Measurements from ENCODE around the gene SHISA2.
"Not testable (repeated sequence)": the region's sequence is repeated elsewhere in the genome, so short reads cannot be mapped to it uniquely, and the experiment has no call there.

SHISA2 gene

DNA sequence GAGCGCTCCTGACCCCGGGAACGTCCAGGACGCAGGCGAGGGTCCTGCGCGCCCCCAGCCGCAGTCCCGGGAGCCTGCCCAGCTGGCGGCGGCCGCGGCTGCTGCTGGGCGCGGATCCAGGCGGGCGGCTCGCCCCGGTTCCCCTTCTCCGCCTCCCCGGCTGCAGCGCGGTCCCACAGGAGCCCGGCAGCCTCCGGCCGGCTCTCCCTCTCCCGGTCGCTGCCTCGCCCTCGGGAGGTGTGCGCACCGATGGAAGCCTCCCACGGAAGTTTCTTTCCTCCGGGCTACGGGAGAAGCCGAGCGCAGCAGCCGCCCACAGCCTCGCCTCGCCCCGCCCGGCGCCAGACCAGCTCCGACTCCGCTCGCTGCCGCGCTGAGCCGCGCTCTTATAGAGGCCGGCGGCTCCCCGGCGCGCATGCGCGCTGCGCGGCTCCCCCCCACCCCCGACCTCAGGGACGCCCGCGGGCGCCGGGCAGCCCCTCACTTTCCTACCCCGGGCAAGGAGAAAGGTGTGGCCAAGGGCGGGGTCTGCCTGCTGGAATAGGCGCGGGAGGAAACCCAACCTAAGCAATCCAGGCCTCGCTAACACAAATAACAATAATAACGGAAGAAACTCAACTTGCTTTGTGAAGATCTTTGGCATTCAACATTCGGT, at the start of gene SHISA2:
Gene SHISA2 (minus strand): TSS at position 360 of the 655 bp plus-strand sequence. CDS start 1,041 bp downstream, outside the sequence.
- Histone ChIP-seq H3K4me3 (ENCODE audit: low read depth, low read length) (peak within 1 kb of the TSS; percentile 68), H3K4me1 (ENCODE audit: control insufficient read depth, insufficient read depth, low read length) (peaks cover 7% of the 10 kb centered on the region), H3K9ac (ENCODE audit: low read depth, low read length) (no peak within 1 kb of the TSS; the same call in 1 of the 2 replicates), H3K36me3 (ENCODE audit: control insufficient read depth, insufficient read depth, low read length) (peaks cover 3% of the 10 kb centered on the region; the same call in 1 of the 2 replicates), H3K27ac (ENCODE audit: low read depth, low read length) (no peak within 1 kb of the TSS), H3K9me3 (ENCODE audit: control insufficient read depth, insufficient read depth, low read length) (no peaks in the 10 kb centered on the region), H3K27me3 (ENCODE audit: control insufficient read depth, insufficient read depth, low read length) (peaks cover 50% of the 10 kb centered on the region)

DNA sequence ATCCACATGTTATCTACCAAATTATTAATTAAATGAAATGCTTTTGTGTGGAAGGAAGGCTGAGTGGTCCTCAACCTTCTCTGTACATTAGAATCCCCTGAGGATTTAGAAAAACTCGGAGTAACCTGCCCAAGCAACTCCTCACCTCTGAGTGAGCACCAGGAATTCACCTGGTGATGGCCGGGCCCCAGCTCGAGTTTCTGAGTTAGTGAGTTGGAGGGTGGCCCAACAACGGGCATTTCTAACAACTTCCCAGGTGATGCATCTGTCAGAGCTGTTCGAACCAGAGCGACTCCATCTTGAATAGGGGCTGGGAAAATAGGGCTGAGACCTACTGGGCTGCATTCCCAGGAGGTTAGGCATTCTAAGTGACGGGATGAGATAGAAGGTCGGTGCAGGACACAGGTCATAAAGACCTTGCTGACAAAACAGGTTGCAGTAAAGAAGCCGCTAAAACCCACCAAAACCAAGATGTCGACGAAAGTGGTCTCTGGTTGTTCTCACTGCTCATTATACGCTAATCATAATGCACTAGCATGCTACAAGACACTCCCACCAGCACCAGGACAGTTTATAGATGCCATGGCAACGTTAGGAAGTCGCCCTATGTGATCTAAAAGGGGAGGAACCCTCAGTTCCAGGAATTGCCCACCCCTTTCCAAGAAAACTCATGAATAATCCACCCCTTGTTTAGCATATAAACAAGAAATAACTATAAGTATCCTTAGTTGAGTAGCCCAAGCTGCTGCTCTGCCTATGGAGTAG, 44.2 kb upstream of the SHISA2 start:
- Histone ChIP-seq H3K36me3 (ENCODE audit: control insufficient read depth, insufficient read depth, low read length) (no peaks in the 10 kb centered on the region), H3K4me1 (ENCODE audit: control insufficient read depth, insufficient read depth, low read length) (no peaks in the 10 kb centered on the region), H3K4me3 (ENCODE audit: low read depth, low read length) (no peak overlapping the region), H3K27me3 (ENCODE audit: control insufficient read depth, insufficient read depth, low read length) (no peaks in the 10 kb centered on the region), H3K9me3 (ENCODE audit: control insufficient read depth, insufficient read depth, low read length) (no peaks in the 10 kb centered on the region), H3K27ac (ENCODE audit: low read depth, low read length) (no peak overlapping the region), H3K9ac (ENCODE audit: low read depth, low read length) (no peak overlapping the region)

GRCh38 chr13:26095338-26095737, 43.5 kb upstream of the SHISA2 start:
- Histone ChIP-seq H3K27me3 (ENCODE audit: control insufficient read depth, insufficient read depth, low read length) (no peaks in the 10 kb centered on the region), H3K4me1 (ENCODE audit: control insufficient read depth, insufficient read depth, low read length) (no peaks in the 10 kb centered on the region), H3K9me3 (ENCODE audit: control insufficient read depth, insufficient read depth, low read length) (no peaks in the 10 kb centered on the region), H3K36me3 (ENCODE audit: control insufficient read depth, insufficient read depth, low read length) (no peaks in the 10 kb centered on the region), H3K27ac (ENCODE audit: low read depth, low read length) (no peak overlapping the region), H3K9ac (ENCODE audit: low read depth, low read length) (no peak overlapping the region), H3K4me3 (ENCODE audit: low read depth, low read length) (no peak overlapping the region)

- not testable (repeated sequence) for H3K4me3 ChIP-seq (ENCODE audit: low read depth, low read length); H3K9ac ChIP-seq (ENCODE audit: low read depth, low read length); H3K4me1 ChIP-seq (ENCODE audit: control insufficient read depth, insufficient read depth, low read length); H3K9me3 ChIP-seq (ENCODE audit: control insufficient read depth, insufficient read depth, low read length); H3K27me3 ChIP-seq (ENCODE audit: control insufficient read depth, insufficient read depth, low read length); H3K36me3 ChIP-seq (ENCODE audit: control insufficient read depth, insufficient read depth, low read length); H3K27ac ChIP-seq (ENCODE audit: low read depth, low read length)
These were observed 25.0 kb upstream of the SHISA2 start for GRCh38 chr13:26076821-26077220.

- no peak overlapping the region for H3K4me3 ChIP-seq (ENCODE audit: low read depth, low read length)
- no peaks in the 10 kb centered on the region for H3K36me3 ChIP-seq (ENCODE audit: control insufficient read depth, insufficient read depth, low read length)
- no peaks in the 10 kb centered on the region for H3K9me3 ChIP-seq (ENCODE audit: control insufficient read depth, insufficient read depth, low read length)
- no peak overlapping the region for H3K27ac ChIP-seq (ENCODE audit: low read depth, low read length)
- H3K27me3 ChIP-seq (ENCODE audit: control insufficient read depth, insufficient read depth, low read length): no peaks in the 10 kb centered on the region
- peaks cover 9% of the 10 kb centered on the region for H3K4me1 ChIP-seq (ENCODE audit: control insufficient read depth, insufficient read depth, low read length)
- no peak overlapping the region for H3K9ac ChIP-seq (ENCODE audit: low read depth, low read length)
These were observed 23.7 kb upstream of the SHISA2 start for GRCh38 chr13:26075498-26075897.

DNA sequence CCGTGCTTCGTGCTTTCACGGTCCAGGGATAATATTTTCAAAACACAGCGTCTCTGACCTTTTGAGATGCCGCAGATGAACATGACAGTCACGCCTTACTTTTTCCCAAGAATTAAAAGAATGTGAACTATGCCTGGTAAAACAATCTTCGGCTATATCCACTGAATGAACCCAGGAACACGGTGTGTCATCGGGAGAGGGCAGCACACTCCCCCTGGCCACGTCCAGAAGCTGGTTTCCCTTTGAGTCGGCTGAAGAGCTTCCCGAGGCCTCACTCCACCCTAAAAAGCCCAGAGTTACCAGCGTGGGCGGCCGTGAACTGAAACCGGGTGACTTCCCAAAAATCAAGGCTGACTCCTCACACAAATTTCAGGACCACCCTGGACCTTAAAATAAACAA, 22.9 kb upstream of the SHISA2 start:
- Histone ChIP-seq H3K36me3 (ENCODE audit: control insufficient read depth, insufficient read depth, low read length) (no peaks in the 10 kb centered on the region), H3K27ac (ENCODE audit: low read depth, low read length) (no peak overlapping the region), H3K27me3 (ENCODE audit: control insufficient read depth, insufficient read depth, low read length) (no peaks in the 10 kb centered on the region), H3K4me3 (ENCODE audit: low read depth, low read length) (no peak overlapping the region), H3K4me1 (ENCODE audit: control insufficient read depth, insufficient read depth, low read length) (peaks cover 8% of the 10 kb centered on the region), H3K9ac (ENCODE audit: low read depth, low read length) (no peak overlapping the region), H3K9me3 (ENCODE audit: control insufficient read depth, insufficient read depth, low read length) (no peaks in the 10 kb centered on the region)

GRCh38 chr13:26072335-26072734, 20.5 kb upstream of the SHISA2 start:
- not testable (repeated sequence) for H3K9ac ChIP-seq (ENCODE audit: low read depth, low read length); H3K4me3 ChIP-seq (ENCODE audit: low read depth, low read length); H3K36me3 ChIP-seq (ENCODE audit: control insufficient read depth, insufficient read depth, low read length); H3K27ac ChIP-seq (ENCODE audit: low read depth, low read length); H3K4me1 ChIP-seq (ENCODE audit: control insufficient read depth, insufficient read depth, low read length); H3K27me3 ChIP-seq (ENCODE audit: control insufficient read depth, insufficient read depth, low read length); H3K9me3 ChIP-seq (ENCODE audit: control insufficient read depth, insufficient read depth, low read length)

- H3K4me1 ChIP-seq (ENCODE audit: control insufficient read depth, insufficient read depth, low read length): no peaks in the 10 kb centered on the region
- no peaks in the 10 kb centered on the region for H3K27me3 ChIP-seq (ENCODE audit: control insufficient read depth, insufficient read depth, low read length)
- H3K4me3 ChIP-seq (ENCODE audit: low read depth, low read length): no peak overlapping the region
- H3K27ac ChIP-seq (ENCODE audit: low read depth, low read length): no peak overlapping the region
- no peaks in the 10 kb centered on the region for H3K36me3 ChIP-seq (ENCODE audit: control insufficient read depth, insufficient read depth, low read length)
- H3K9ac ChIP-seq (ENCODE audit: low read depth, low read length): no peak overlapping the region
- H3K9me3 ChIP-seq (ENCODE audit: control insufficient read depth, insufficient read depth, low read length): no peaks in the 10 kb centered on the region
These were observed 19.9 kb upstream of the SHISA2 start for GRCh38 chr13:26071691-26072090.

- H3K4me1 ChIP-seq (ENCODE audit: control insufficient read depth, insufficient read depth, low read length); H3K4me3 ChIP-seq (ENCODE audit: low read depth, low read length); H3K27me3 ChIP-seq (ENCODE audit: control insufficient read depth, insufficient read depth, low read length); H3K9me3 ChIP-seq (ENCODE audit: control insufficient read depth, insufficient read depth, low read length); H3K9ac ChIP-seq (ENCODE audit: low read depth, low read length); H3K27ac ChIP-seq (ENCODE audit: low read depth, low read length); H3K36me3 ChIP-seq (ENCODE audit: control insufficient read depth, insufficient read depth, low read length): not testable (repeated sequence)
These were observed 17.8 kb upstream of the SHISA2 start for GRCh38 chr13:26069642-26070041.

GRCh38 chr13:26068372-26068771, 16.6 kb upstream of the SHISA2 start:
- not testable (repeated sequence) for H3K4me1 ChIP-seq (ENCODE audit: control insufficient read depth, insufficient read depth, low read length); H3K27me3 ChIP-seq (ENCODE audit: control insufficient read depth, insufficient read depth, low read length); H3K27ac ChIP-seq (ENCODE audit: low read depth, low read length); H3K4me3 ChIP-seq (ENCODE audit: low read depth, low read length); H3K36me3 ChIP-seq (ENCODE audit: control insufficient read depth, insufficient read depth, low read length); H3K9ac ChIP-seq (ENCODE audit: low read depth, low read length); H3K9me3 ChIP-seq (ENCODE audit: control insufficient read depth, insufficient read depth, low read length)

DNA sequence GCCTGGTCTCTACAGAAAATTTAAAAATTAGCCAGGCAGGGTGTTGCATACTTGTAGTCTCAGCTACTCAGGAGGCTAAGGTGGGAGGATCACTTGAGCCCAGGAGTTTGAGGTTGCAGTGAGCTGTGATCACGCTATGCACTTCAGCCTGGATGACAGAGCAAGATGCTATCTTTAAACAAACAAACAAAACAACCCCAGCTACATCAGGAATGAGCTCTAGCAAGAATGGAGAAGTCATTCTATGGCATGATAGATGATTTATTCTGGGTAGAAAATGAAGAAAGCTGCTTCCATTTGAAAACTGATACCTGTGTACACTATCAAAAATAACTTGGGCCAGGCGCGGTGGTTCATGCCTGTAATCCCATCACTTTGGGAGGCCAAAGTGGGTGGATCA, 15.8 kb upstream of the SHISA2 start:
- H3K4me3 ChIP-seq (ENCODE audit: low read depth, low read length): no peak overlapping the region
- H3K27me3 ChIP-seq (ENCODE audit: control insufficient read depth, insufficient read depth, low read length): no peaks in the 10 kb centered on the region
- no peak overlapping the region for H3K9ac ChIP-seq (ENCODE audit: low read depth, low read length)
- no peaks in the 10 kb centered on the region for H3K36me3 ChIP-seq (ENCODE audit: control insufficient read depth, insufficient read depth, low read length)
- H3K27ac ChIP-seq (ENCODE audit: low read depth, low read length): no peak overlapping the region
- H3K4me1 ChIP-seq (ENCODE audit: control insufficient read depth, insufficient read depth, low read length): no peaks in the 10 kb centered on the region
- no peaks in the 10 kb centered on the region for H3K9me3 ChIP-seq (ENCODE audit: control insufficient read depth, insufficient read depth, low read length)
